IPS DF 19.7 (cell line): ENCODE results near the gene HK2.
"Not testable (repeated sequence)": the region's sequence is repeated elsewhere in the genome, so short reads cannot be mapped to it uniquely, and the experiment has no call there.

Experiments used
- DNase-seq: peaks from one replicate; pipeline ENCODE4 v3.0.0-alpha.2; 2013; ENCODE audit warnings: low read depth, low spot score

HK2 gene

GRCh38 chr2:74834792-74835755 lies 1.1 kb downstream of the HK2 start:
- DNase-seq: peak; percentile 67

- DNase-seq: peak; percentile 59
These were observed 2.1 kb downstream of the HK2 start for GRCh38 chr2:74835831-74836674.

- DNase-seq: peak; percentile 87
These were observed 2.9 kb downstream of the HK2 start for GRCh38 chr2:74836675-74837401.

DNA sequence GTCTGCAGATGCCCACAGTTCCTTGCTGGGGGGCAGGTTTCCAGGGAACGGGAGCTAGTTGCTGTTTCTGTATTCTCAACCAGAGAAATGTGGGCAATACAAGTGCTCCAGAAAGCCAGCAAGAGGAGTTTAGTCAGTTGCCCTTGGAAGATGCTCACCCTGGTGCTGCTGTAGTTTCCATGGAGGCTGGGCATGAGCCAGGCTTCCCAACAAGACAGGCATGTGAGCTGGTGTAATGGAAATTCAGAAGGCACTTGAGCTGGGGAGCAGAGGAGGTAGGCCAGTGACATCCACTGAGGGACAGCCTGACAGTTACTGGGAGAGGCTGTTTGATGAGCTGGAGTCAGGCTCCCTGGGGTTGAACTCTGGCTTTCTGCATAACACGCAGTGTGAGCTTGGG lies 7.7 kb downstream of the HK2 start:
- no peak for DNase-seq

DNA sequence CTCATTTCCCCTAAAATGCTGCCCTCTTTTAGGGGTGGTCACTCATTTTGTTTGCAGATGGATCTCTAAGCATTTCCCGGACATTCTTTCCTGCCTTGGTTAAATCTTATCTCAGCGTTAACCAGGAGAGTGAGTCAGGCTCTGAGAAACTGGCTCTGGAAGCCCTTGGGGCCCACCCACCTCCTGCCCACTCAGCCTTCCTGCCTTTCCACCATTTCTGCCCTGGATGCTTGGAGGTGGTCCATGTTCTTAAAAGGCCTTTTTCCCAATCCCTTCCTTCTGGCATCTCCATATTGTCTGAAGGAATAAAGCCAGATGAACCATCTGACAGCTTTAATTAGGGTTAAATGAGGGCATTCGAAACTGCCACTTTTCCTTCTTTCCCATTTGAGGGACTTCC lies 9.5 kb downstream of the HK2 start:
- no peak for DNase-seq

DNA sequence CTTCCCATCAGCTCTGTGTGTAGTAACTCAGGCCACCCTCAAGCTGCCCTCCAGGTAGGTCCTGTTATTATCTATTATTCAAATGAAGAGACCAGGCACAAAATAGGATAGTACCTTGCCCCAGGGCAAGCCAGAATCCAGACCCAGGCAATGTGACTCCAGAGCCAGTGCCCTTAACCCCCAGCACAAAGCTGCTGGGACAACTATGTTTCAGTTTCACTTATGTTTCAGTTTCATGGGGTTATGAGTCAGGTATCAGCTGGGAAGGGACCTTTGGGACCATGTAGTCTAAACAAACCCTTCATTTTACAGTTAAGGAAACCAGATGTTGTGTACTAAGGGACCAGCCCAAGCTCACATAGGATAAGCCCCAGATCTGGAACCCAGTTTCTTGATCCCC lies 10.0 kb downstream of the HK2 start:
- DNase-seq: no peak

DNA sequence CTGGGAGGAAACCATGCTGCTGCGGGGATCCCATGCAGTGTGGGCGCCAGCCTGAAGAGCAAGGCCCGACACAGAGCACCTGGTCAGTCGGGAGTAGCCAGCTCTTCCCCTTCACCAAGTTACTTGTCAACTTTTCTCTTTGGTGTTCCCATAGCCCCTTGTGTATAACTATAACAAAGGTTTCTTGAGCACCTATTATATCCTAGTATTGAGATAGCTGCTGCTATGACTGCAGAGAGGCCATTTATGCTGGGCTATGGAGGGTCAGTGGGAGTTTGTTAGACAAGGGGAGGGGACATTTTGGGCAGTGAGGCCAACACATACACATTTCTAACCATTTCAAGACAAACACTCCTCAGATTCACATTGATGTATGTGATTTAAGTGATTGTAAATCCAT lies 10.8 kb downstream of the HK2 start:
- DNase-seq: no peak

DNA sequence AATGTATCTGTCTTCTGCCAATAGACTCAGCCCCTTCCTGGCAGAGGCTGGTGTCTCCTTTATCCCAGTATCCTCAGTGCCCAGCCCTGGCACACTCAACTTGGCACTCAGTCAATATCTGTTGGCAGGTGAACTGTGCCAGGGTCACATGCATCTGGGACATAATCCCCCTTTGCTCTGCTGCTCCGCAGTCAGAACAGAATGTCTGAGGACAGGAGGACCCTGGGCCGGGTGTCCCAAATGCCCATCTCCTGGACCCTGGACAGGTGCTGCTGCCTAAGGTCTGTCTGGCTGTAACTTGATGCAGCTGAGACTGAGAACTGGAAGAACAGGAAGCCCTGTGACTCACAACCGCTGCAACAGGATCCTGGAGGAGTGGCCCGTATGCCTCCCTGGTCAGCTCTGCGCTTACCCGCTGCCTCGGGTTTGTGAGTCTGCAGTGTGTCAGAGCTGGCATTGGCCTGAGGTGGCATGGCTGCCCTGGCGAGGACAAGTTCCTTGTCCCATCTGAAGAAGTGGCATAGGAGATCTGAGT lies 11.4 kb downstream of the HK2 start:
- no peak for DNase-seq

DNA sequence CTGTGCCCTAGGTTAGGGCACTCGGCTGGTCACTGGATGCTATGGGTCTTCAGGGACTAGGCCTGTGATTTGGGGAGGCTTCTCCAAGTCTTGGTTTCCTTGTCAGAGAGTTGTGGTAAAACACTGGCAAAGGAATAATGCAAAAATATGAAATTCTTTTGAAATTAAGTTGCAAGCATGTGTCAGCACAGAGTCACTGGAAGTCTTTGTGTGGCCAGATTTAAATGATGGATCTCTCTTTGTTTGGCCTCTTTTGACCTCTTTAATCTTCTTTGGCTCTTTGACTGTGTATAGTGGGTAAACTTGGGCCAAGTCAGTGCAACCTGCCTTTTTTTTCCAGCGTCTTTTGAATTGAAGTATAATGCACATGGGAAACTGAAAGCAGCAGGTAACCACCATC lies 12.1 kb downstream of the HK2 start:
- DNase-seq: no peak

DNA sequence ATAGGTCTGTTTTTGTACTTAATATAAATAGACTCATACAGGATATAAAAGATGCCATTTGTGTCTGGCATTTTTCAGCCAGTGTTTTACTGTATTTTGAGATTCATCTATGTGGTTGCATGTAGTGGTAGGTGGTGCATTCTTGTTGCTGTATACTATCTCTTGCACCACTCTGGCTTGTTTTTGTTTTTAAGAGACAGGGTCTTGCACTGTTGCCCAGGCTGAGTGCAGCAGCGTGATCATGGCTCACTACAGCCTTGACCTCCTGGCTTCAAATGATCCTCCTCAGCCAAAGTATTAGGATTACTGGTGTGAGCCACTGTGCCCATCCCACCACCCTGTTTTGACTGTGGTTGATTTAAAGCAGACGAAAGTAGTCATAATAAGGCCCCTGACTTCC lies 12.6 kb downstream of the HK2 start:
- DNase-seq: no peak

- no peak for DNase-seq
These were observed 13.3 kb downstream of the HK2 start for GRCh38 chr2:74847070-74847858.

DNA sequence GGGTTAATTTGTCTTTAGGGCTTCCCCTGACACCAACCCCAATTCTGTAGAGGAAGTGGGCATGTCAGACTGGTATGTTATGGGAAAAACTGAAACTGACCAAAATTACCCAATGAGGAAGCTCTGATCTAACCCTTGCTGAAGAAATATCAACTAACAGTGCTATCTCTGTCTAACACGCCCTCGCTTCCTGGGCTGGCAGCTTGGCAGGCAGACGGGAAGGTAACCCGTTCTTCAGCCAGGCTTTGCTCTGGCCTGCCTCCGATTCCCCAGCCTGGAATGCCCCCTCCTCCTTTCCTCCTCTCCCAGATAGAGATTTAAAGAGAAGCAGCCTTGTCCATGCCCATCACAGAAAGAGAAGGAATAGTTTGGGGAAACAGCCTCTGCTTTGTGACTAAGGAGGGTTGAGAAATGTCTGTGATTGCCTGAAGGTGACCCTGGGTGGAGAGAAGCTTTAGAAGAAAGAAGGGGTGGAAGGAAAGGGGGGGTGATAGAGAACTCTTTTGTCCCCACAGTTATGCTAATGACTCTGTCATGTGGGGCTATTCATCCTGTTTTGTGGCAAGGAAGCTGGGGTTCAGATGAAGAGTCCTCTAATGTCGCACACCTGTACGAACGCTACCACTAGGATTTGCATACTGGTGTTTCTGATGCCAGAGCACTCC lies 15.4 kb downstream of the HK2 start:
- DNase-seq: peak; percentile 50

- DNase-seq: no peak
These were observed 16.7 kb downstream of the HK2 start for GRCh38 chr2:74850496-74851190.

- no peak for DNase-seq
These were observed 17.3 kb downstream of the HK2 start for GRCh38 chr2:74851191-74851566.

DNA sequence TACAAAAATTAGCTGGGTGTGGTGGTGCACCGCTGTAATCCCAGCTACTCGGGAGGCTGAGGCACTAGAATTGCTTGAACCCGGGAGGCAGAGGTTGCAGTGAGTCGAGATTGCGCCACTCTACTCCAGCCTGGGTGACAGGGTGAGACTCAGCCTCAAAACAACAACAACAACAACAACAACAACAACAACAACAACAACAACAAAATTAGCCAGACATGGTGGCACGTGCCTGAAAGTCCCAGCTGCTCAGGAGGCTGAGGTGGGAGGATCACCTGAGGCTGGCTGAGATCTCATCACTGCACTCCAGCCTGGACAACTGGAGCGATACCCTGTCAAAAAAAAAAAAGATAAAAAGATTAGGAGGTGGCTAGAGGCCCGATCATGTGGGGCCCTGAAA lies 19.4 kb downstream of the HK2 start:
- DNase-seq: not testable (repeated sequence)

- no peak for DNase-seq
These were observed 20.5 kb downstream of the HK2 start for GRCh38 chr2:74854401-74854800.

DNA sequence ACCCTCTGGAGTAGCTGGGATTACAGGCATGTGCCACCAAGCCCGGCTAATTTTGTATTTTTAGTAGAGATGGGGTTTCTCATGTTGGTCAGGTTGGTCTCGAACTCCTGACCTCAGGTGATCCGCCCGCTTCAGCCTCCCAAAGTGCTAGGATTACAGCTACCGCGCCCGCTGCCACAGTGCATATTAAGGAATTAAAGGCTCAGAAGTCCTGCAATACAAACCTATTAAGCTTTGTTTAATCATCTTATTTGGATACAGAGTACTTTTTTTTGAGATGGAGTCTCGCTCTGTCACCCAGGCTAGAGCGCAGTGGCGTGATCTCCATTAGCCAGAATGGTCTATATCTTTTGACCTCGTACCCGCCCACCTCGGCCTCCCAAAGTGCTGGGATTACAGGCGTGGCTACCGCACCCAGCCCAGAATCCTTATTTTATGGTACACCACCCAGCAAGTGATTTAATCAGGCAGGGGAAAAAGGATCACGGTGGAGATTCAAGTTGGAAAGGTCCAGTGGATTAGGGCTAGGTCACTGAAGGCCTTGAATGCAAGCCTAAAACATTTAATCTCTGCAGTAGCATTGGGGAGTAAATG lies 21.3 kb downstream of the HK2 start:
- not testable (repeated sequence) for DNase-seq

DNA sequence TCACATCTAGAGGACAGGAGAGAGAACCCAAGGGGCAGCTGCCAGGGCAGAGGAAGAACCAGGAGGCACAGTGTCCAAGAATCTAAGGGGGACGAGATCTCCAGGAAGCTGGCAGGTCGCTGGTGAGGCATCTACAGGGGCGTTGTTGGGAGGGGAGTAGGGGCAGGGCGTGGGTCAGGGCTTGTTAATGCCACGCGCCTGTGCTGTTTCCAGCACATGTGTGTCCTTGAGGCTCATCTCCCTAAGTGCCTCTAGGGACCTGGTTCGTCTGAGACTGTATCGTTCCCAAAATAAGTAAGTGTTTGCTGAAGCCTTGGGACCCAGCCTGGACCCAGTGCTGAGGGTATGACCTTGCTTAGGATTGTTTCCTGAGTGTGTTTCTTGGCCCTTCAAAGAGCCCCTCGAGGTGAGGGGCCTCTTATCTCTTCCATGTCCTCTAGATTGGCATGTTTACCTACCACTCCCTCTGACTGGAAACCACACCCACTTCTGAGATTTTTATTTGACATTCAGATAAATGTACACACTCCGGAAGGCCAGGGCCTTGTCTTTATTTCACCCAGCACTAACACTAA lies 22.2 kb downstream of the HK2 start:
- DNase-seq: no peak

DNA sequence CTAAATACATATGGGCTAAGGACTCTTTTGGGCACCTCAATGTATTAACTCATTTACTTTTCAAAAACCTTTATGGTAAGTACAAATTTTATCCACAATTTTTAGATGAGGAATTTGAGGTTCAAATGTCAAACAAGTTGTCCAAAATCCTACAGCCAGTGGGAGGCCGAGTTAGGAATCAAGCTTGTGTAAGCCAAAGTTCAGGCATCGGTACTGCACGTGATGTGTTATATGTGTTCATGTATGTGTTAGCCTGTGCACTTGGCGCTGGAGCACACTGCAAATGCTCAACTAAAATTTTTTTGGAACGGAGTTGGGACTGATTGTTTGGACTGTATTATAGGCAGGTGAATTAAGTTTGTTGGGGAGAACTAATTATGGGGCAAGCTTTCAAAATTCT lies 22.7 kb downstream of the HK2 start:
- no peak for DNase-seq
